Measurements from ENCODE around the gene NGF. TPM values are rescaled to one million over a fixed set of nuclear protein-coding genes. Genes with fewer than 3 reads are reported as not detected.

NGF gene
- total and polyA plus RNA-seq, 9 of the 15 experiments (the other 6 are each of a cell fraction or from before 2014, with no cell fraction given), result not detected

DNA sequence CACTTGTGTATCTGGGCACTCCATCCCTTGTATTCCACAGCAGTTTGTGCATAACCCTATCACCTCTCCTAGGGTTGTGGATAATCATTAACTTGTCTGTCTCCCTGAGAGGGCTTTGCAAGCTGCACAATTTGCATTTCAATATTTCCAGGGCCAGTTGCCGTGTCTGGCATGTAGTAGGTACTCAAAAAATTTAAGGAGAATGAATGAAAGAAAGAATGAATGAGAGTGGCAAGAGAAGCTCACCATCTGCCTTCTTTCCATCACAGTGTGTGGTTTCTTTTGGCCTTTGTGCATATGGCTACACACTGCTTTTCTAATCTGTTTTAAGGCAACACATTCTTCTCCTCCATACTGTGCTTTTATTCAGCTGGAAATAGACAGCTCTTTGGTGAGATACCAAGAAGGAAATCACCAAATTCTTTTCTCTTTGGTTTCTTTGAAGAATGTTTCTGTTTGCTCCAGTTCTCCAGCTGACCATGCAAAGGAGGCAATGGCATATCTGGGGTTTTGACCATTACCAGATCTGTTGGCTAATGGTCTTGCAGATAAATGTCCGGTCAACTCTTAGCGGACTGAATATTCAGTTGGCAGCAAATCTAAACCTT is 49.4 kb downstream of the NGF start:
- H3K79me2 ChIP-seq (ENCODE audit: control insufficient read depth, insufficient read depth, low read length), result no peaks in the 10 kb centered on the region
- H3K27ac ChIP-seq (ENCODE audit: extremely low read depth, low read depth, low read length), result no peak overlapping the region
- ATAC-seq (no peak), DNase-seq (ENCODE audit: extremely low read depth in 1 of 4, low spot score in 3 of 4) (no peak), FAIRE-seq (no peak)
- no peaks in the 10 kb centered on the region for H3K4me1 ChIP-seq (replicated peaks in 1 of 2; ENCODE audit: control insufficient read depth in 2 of 2, insufficient read depth in 2 of 2, low read length in 2 of 2)
- H3K4me3 ChIP-seq, result no peak overlapping the region
- H3K27me3 ChIP-seq (ENCODE audit: control insufficient read depth in 2 of 2, insufficient read depth in 2 of 2, low read length in 2 of 2), result peaks cover 16 to 35% of the 10 kb centered on the region in 2 experiments
- H3K9ac ChIP-seq (ENCODE audit: insufficient read depth in 1 of 2, low read depth in 2 of 2, low read length in 2 of 2), result no peak overlapping the region
- H3K9me3 ChIP-seq (replicated peaks; ENCODE audit: control insufficient read depth, insufficient read depth, low read depth, low read length), result no peaks in the 10 kb centered on the region
- WGBS (ENCODE audit: insufficient coverage, low coverage, missing lambda C conversion rate), result 2% methylated on average over 3 of the region's 3 CpGs
- H2AFZ ChIP-seq (ENCODE audit: low read depth, low read length), result no peak overlapping the region
- ChIA-PET CTCF (ENCODE audit: low intra/inter-chr PET ratio) (no interaction called here), POLR2A (no interaction called here)
- H3K36me3 ChIP-seq (ENCODE audit: control insufficient read depth, insufficient read depth, low read length), result no peaks in the 10 kb centered on the region
- intact Hi-C loops (cut with micrococcal nuclease), result no loop called here
- no peak for TF ChIP-seq SNIP1 (IDR thresholded peaks at IDR 0.05; ENCODE audit: low read depth)
- TF ChIP-seq, protein P1, sequence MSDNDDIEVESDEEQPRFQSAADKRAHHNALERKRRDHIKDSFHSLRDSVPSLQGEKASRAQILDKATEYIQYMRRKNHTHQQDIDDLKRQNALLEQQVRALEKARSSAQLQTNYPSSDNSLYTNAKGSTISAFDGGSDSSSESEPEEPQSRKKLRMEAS (CRISPR knock-in tag; IDR thresholded peaks at IDR 0.05), result no peak
- H3K4me2 ChIP-seq (ENCODE audit: insufficient read depth, low read length), result no peak overlapping the region
- in situ Hi-C loops (cut with MboI), result no loop called here
- no peaks in the 10 kb centered on the region for H3K9me1 ChIP-seq (ENCODE audit: control insufficient read depth, insufficient read depth, low read length)
- no peaks in the 10 kb centered on the region for H4K20me1 ChIP-seq (replicated peaks; ENCODE audit: control insufficient read depth, insufficient read depth, low read length)
- no TSS peak for BruUV-seq (replicated peaks)

DNA sequence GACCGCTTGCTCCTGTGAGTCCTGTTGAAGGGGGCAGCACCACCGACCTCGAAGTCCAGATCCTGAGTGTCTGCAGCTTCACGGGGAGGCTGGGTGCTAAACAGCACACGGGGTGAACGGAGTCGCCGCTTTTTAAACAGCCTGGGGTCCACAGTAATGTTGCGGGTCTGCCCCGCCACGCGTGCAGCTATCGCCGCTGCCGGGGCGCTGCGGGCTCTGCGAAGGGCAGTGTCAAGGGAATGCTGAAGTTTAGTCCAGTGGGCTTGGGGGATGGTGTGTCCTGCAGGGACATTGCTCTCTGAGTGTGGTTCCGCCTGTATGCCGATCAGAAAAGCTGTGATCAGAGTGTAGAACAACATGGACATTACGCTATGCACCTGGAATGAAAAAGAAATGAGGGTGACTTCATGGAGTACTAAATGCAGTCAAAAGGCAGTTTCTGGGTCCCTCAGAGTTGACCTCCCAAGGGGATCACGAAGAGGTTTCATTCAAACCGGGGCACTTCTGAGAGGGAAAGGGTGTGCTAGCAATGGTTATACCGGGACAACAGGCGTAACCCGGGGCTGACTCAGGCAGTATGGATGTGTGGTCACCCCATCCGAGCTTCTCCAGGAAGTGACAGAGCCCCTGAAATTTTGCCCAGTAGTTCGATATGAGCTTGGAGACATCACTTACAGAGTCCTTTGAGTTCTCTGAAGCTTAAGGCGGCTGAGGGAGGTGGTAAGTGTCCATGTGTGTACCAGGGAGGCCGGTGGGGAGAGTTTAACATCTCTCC is 51.4 kb downstream of the NGF start:
- FAIRE-seq, result no peak
- CTCF ChIA-PET (ENCODE audit: low intra/inter-chr PET ratio), result no interaction called here
- H3K9me3 ChIP-seq (replicated peaks; ENCODE audit: control insufficient read depth, insufficient read depth, low read depth, low read length), result no peaks in the 10 kb centered on the region
- H3K27me3 ChIP-seq (ENCODE audit: control insufficient read depth in 2 of 2, insufficient read depth in 2 of 2, low read length in 2 of 2), result peaks cover 19 to 42% of the 10 kb centered on the region in 2 experiments
- in situ Hi-C loops (cut with MboI) (no loop called here), intact Hi-C loops (cut with micrococcal nuclease) (no loop called here)
- 0 out of 2 replicates have a peak, but pooled peaks cover 3% of the 10 kb centered on the region for H4K20me1 ChIP-seq (replicated peaks; ENCODE audit: control insufficient read depth, insufficient read depth, low read length)
- H2AFZ ChIP-seq (ENCODE audit: low read depth, low read length), result no peak overlapping the region
- POLR2A ChIA-PET, result interaction anchor here (0.6 kb wide), 1 partner anchor 57 kb away, joined by 3 read pairs; no protein-coding TSS in a partner anchor
- no TSS peak for BruUV-seq (replicated peaks)
- H3K27ac ChIP-seq (ENCODE audit: extremely low read depth, low read depth, low read length), result no peak overlapping the region
- under 1% methylated on average over 26 of the region's 30 CpGs for WGBS (ENCODE audit: insufficient coverage, low coverage, missing lambda C conversion rate)
- no peak overlapping the region for H3K4me2 ChIP-seq (ENCODE audit: insufficient read depth, low read length)
- no peaks in the 10 kb centered on the region for H3K9me1 ChIP-seq (ENCODE audit: control insufficient read depth, insufficient read depth, low read length)
- H3K4me1 ChIP-seq (replicated peaks in 1 of 2; ENCODE audit: control insufficient read depth in 2 of 2, insufficient read depth in 2 of 2, low read length in 2 of 2), result no peaks in the 10 kb centered on the region
- H3K4me3 ChIP-seq, result no peak overlapping the region
- TF ChIP-seq HMG20B (CRISPR knock-in tag; IDR thresholded peaks at IDR 0.05) (no peak), ZNF395 (CRISPR knock-in tag; IDR thresholded peaks at IDR 0.05) (no peak)
- no peak for DNase-seq (ENCODE audit: extremely low read depth in 1 of 4, low spot score in 3 of 4)
- no peaks in the 10 kb centered on the region for H3K36me3 ChIP-seq (ENCODE audit: control insufficient read depth, insufficient read depth, low read length)
- ATAC-seq, result peak; percentile 21; the same call in 2 of the 3 replicates
- 0 out of 4 replicates have a peak overlapping the region, but pooled peaks of 1 of the 2 experiments have one; percentile 39 for H3K9ac ChIP-seq (ENCODE audit: insufficient read depth in 1 of 2, low read depth in 2 of 2, low read length in 2 of 2)
- no peaks in the 10 kb centered on the region for H3K79me2 ChIP-seq (ENCODE audit: control insufficient read depth, insufficient read depth, low read length)
